CD14-positive monocyte (primary cell): ENCODE measurements around the gene ACYP2. TPM values are rescaled to one million over a fixed set of nuclear protein-coding genes. Genes with fewer than 3 reads are reported as not detected.

ENCODE experiments used
- DNase-seq, 3 donors: peaks; one replicate each; pipeline ENCODE4 v3.0.0-alpha.2; 2011 to 2022
- H2AFZ ChIP-seq: 2 replicates; pipeline ENCODE4 v1.6.0; 2012; ENCODE audit warnings: mild to moderate bottlenecking, low read depth, low read length, inconsistent platforms; ENCODE audit not compliant: insufficient read depth, poor library complexity, severe bottlenecking
- H3K27ac ChIP-seq, 2 donors: 1 replicate in 1 of 2; 2 replicates in 1 of 2; pipeline ENCODE4 v1.5.1; 2012 to 2013; ENCODE audit warnings: low read length in 2 of 2, control low read depth in 1 of 2, inconsistent platforms in 1 of 2, low read depth in 1 of 2, mild to moderate bottlenecking in 1 of 2
- H3K27me3 ChIP-seq, 2 donors: one replicate each; pipeline versions ENCODE4 v1.6.0 to v1.6.1; 2011 to 2013; ENCODE audit warnings: low read length in 2 of 2; ENCODE audit not compliant: control insufficient read depth in 2 of 2, insufficient read depth in 2 of 2
- H3K36me3 ChIP-seq, 2 donors: replicated peaks in 1 of 2; 1 replicate in 1 of 2; 2 replicates in 1 of 2; pipeline versions ENCODE4 v1.5.1 to v1.6.1; 2012 to 2013; ENCODE audit warnings: low read length in 2 of 2, control low read depth in 1 of 2, inconsistent platforms in 1 of 2, mild to moderate bottlenecking in 1 of 2; ENCODE audit not compliant: insufficient read depth in 2 of 2, control insufficient read depth in 1 of 2
- H3K4me1 ChIP-seq, 2 donors: 1 replicate in 1 of 2; 2 replicates in 1 of 2; pipeline versions ENCODE4 v1.5.1 to v1.6.1; 2012 to 2013; ENCODE audit warnings: low read length in 2 of 2, control low read depth in 1 of 2, inconsistent platforms in 1 of 2, mild to moderate bottlenecking in 1 of 2, moderate library complexity in 1 of 2; ENCODE audit not compliant: insufficient read depth in 2 of 2, control insufficient read depth in 1 of 2
- H3K4me2 ChIP-seq: replicated peaks from 2 replicates; pipeline ENCODE3; 2012; ENCODE audit warnings: low read length, moderate library complexity, mild to moderate bottlenecking; ENCODE audit not compliant: poor library complexity, severe bottlenecking; ENCODE audit errors: extremely low read depth
- H3K4me3 ChIP-seq, 3 experiments: fragments of 200-600 bp in 1 of 3; sonication (generic) in 1 of 3; replicated peaks in 1 of 3; 1 replicate in 2 of 3; 2 replicates in 1 of 3; pipeline ENCODE4 v1.5.1; 2011 to 2013; ENCODE audit warnings: low read length in 3 of 3, mild to moderate bottlenecking in 3 of 3, control low read depth in 2 of 3, low read depth in 2 of 3, inconsistent platforms in 1 of 3, moderate library complexity in 1 of 3
- H3K79me2 ChIP-seq: 2 replicates; pipeline ENCODE4 v1.6.0; 2012; ENCODE audit warnings: mild to moderate bottlenecking, control low read depth, inconsistent platforms, low read length, moderate library complexity; ENCODE audit not compliant: insufficient read depth
- H3K9ac ChIP-seq: 2 replicates; pipeline ENCODE4 v1.6.0; 2017; ENCODE audit warnings: low read length, mild to moderate bottlenecking; ENCODE audit not compliant: insufficient read depth, poor library complexity, severe bottlenecking
- H3K9me3 ChIP-seq, 2 donors: replicated peaks in 1 of 2; 1 replicate in 1 of 2; 2 replicates in 1 of 2; pipeline versions ENCODE4 v1.5.1 to v1.6.1; 2012 to 2013; ENCODE audit warnings: low read length in 2 of 2, control low read depth in 1 of 2; ENCODE audit not compliant: control insufficient read depth in 1 of 2, insufficient read depth in 1 of 2
- H4K20me1 ChIP-seq: 2 replicates; pipeline ENCODE4 v1.6.0; 2012; ENCODE audit warnings: mild to moderate bottlenecking, low read length, control low read depth, moderate library complexity; ENCODE audit not compliant: insufficient read depth
- H3K27ac Mint-ChIP-seq, 7 donors: one replicate each; pipeline ENCODE4 v1.8.0; 2020; ENCODE audit warnings: mild to moderate bottlenecking in 7 of 7, mixed read lengths in 7 of 7, moderate library complexity in 6 of 7, inconsistent platforms in 2 of 7
- H3K27me3 Mint-ChIP-seq, 3 donors: one replicate each; pipeline ENCODE4 v1.8.0; 2021 to 2022; ENCODE audit warnings: low read depth in 3 of 3, mild to moderate bottlenecking in 3 of 3, mixed read lengths in 3 of 3, moderate library complexity in 3 of 3, inconsistent platforms in 1 of 3
- H3K36me3 Mint-ChIP-seq, 2 donors: one replicate each; pipeline ENCODE4 v1.8.0; 2020; ENCODE audit warnings: mixed read lengths in 2 of 2, inconsistent platforms in 1 of 2, mild to moderate bottlenecking in 1 of 2
- H3K4me1 Mint-ChIP-seq: one replicate; pipeline ENCODE4 v1.8.0; 2020; ENCODE audit warnings: mild to moderate bottlenecking, mixed read lengths
- H3K4me3 Mint-ChIP-seq, 2 donors: one replicate each; pipeline ENCODE4 v1.8.0; 2020; ENCODE audit warnings: mild to moderate bottlenecking in 2 of 2, mixed read lengths in 2 of 2, moderate library complexity in 1 of 2
- H3K9me3 Mint-ChIP-seq, 7 donors: one replicate each; pipeline ENCODE4 v1.8.0; 2020 to 2022; ENCODE audit warnings: mixed read lengths in 7 of 7, mild to moderate bottlenecking in 6 of 7, moderate library complexity in 6 of 7, inconsistent platforms in 2 of 7
- WGBS: methylation state at CpG from one replicate; pipeline ENCODE4 v1.1.5; 2013; ENCODE audit warnings: missing lambda C conversion rate; ENCODE audit not compliant: insufficient coverage; 5-methylcytosine and 5-hydroxymethylcytosine counted together
- intact Hi-C, 2 donors: fragments of 100-400 bp; cut with micrococcal nuclease; formaldehyde crosslinking; loops; one replicate each; pipeline versions ENCODE4 v1.15.0 to v1.15.1; 2023
- polyA plus RNA-seq, 3 donors: library from polyadenylated mRNA; depleted of rRNA in 1 of 3; unstranded in 2 of 3; stranded (reverse) in 1 of 3; fragments of 300-500 nt in 2 of 3; fragments of >200 nt in 1 of 3; fragmentation: Illumina TruSeq in 2 of 3; gene quantifications; 1 replicate in 2 of 3; 2 replicates in 1 of 3; pipeline ENCODE4 v1.2.3, GENCODE V29; 2012 to 2021
- TF ChIP-seq, protein P1 (sequence below): fragments of 200-600 bp; IDR thresholded peaks from one replicate; pipeline ENCODE4 v1.8.0; 2022; ENCODE audit warnings: antibody characterized with exemption, mild to moderate bottlenecking

ACYP2 gene
- polyA plus RNA-seq, 3 donors = 6.2 to 10.8 (median 10.3) TPM

DNA sequence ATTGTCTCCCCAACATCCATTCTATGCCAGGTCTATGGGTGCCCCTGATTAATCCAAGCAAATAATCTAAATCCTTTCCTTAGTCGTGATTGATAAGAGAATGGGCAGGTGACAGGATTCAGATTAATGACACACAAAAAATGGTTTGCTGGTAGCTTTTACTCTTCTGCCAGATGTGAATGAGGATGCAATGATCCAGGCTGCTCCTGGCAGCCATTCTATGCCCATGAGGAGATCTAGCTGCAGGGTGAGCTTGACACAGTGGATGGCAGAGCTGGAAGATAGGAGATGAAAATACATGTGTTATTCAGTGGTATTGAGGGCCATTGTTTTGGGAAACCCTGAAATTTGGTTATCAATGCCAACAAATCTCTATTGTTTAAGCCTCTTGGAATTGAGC is 69.7 kb downstream of the ACYP2 start:
- H3K9me3 ChIP-seq = no peaks in the 10 kb centered on the region
- H3K27me3 Mint-ChIP-seq = no peaks in the 10 kb centered on the region

DNA sequence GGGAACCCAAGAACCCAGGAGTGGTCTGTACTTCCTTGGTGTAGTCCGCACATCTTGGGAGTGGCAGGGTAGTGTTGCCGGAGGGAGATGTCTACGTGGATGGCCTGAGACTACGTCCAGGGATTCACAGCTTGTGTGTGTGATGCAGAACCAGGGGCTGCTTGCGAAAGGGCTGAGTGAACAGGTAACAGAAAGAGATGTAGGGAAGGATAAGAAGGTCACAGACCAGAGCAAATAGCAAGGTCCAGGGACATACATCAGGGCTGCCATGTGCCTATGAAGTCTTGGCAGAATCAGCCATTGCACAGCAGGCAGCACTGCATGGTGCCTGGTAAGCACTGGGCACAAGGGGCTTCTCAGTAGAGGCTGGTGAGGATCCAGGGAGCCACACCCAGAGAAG is 71.9 kb downstream of the ACYP2 start:
- intact Hi-C loops = no loop called here
- Histone ChIP-seq H3K4me1 (no peaks in the 10 kb centered on the region), H3K27me3 (no peaks in the 10 kb centered on the region), H3K79me2 (no peaks in the 10 kb centered on the region), H3K9me3 (no peaks in the 10 kb centered on the region), H2AFZ (no peak overlapping the region), H3K4me2 (no peak overlapping the region), H3K36me3 (no peaks in the 10 kb centered on the region), H3K27ac (no peak overlapping the region), H4K20me1 (no peaks in the 10 kb centered on the region), H3K4me3 (no peak overlapping the region), H3K9ac (no peak overlapping the region)
- Mint-ChIP-seq H3K36me3 (peaks cover 2 to 3% of the 10 kb centered on the region in 2 donors), H3K4me3 (no peak overlapping the region), H3K4me1 (no peaks in the 10 kb centered on the region), H3K9me3 (peaks cover 0 to 2% (median 0%) of the 10 kb centered on the region in 7 donors), H3K27ac (no peak overlapping the region), H3K27me3 (peaks cover 0 to 1% (median 0%) of the 10 kb centered on the region in 3 donors)
- TF ChIP-seq, protein P1, sequence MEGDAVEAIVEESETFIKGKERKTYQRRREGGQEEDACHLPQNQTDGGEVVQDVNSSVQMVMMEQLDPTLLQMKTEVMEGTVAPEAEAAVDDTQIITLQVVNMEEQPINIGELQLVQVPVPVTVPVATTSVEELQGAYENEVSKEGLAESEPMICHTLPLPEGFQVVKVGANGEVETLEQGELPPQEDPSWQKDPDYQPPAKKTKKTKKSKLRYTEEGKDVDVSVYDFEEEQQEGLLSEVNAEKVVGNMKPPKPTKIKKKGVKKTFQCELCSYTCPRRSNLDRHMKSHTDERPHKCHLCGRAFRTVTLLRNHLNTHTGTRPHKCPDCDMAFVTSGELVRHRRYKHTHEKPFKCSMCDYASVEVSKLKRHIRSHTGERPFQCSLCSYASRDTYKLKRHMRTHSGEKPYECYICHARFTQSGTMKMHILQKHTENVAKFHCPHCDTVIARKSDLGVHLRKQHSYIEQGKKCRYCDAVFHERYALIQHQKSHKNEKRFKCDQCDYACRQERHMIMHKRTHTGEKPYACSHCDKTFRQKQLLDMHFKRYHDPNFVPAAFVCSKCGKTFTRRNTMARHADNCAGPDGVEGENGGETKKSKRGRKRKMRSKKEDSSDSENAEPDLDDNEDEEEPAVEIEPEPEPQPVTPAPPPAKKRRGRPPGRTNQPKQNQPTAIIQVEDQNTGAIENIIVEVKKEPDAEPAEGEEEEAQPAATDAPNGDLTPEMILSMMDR = no peak
- WGBS = 98% methylated on average over 5 of the region's 5 CpGs
- DNase-seq = no peak

More for the DNA sequence above, 69.7 kb downstream of the ACYP2 start:
- H3K27me3 ChIP-seq = no peaks in the 10 kb centered on the region
- H4K20me1 ChIP-seq = no peaks in the 10 kb centered on the region
- H3K79me2 ChIP-seq = no peaks in the 10 kb centered on the region
- no CpG with 5 or more reads among the region's 1 CpG for WGBS
- Mint-ChIP-seq H3K27ac (no peak overlapping the region), H3K9me3 (peaks cover 0 to 2% (median 0%) of the 10 kb centered on the region in 7 donors), H3K4me3 (no peak overlapping the region), H3K36me3 (peaks cover 2 to 3% of the 10 kb centered on the region in 2 donors), H3K4me1 (no peaks in the 10 kb centered on the region)
- no peak overlapping the region for H2AFZ ChIP-seq
- no peaks in the 10 kb centered on the region for H3K36me3 ChIP-seq
- intact Hi-C loops = no loop called here
- no peak for DNase-seq
- H3K9ac ChIP-seq = no peak overlapping the region
- H3K4me1 ChIP-seq = no peaks in the 10 kb centered on the region
- no peak overlapping the region for H3K27ac ChIP-seq
- TF ChIP-seq, protein P1 = no peak
- no peak overlapping the region for H3K4me3 ChIP-seq
- no peak overlapping the region for H3K4me2 ChIP-seq
